Fibroblast of the conjunctiva (primary cell): ENCODE data around the gene BLOC1S3.
A peak's percentile ranks its signal among the peaks of the same experiment; 100 is the strongest.

Source experiments
- DNase-seq: peaks from one replicate; pipeline ENCODE4 v3.0.0-alpha.2; 2010; ENCODE audit warnings: low read depth

The BLOC1S3 gene, protein sequence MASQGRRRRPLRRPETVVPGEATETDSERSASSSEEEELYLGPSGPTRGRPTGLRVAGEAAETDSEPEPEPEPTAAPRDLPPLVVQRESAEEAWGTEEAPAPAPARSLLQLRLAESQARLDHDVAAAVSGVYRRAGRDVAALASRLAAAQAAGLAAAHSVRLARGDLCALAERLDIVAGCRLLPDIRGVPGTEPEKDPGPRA

DNA sequence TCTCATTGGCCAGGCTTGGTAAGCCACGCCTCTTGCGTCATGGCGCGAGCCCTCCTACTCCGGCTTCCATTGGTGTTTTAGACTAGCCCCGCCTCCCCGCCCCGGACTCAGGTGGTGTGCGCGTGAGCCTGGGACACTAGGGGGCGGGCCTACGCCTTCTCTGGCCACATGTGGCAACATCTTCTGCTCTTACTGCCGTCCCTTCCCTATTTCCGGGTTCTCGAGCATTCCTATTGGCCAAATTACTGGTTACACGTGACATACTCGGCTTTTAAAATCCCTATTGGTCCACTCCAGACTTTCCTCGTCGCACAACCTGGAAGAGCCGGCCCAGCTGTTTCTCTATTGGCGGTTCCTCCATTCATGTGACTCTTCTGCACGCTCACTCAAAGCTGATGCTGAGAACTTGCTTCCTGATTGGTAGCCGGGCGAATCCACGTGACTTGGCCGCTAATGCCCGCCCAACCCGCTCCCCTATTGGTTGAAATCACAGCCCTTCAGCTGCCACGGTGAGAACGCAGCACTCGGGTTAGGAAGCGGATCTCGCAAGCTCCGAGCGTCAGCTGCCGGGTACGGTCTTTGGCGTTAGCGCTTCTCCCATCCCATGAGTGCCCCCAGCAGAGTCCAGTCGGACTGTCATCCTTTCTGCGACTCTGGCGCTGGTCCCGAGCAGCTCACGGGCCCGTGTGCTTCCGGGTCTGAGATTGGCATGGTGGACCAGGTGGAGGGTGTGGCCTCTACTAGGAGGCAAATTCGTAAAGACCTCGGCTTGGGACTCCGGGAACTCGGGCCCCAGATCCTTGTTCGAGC lies at the start of gene BLOC1S3:
Gene BLOC1S3, plus strand, starts transcription at position 523 of the 810 bp plus-strand sequence. CDS start 513 bp downstream, outside the sequence.
- DNase-seq = peak; percentile 100

DNA sequence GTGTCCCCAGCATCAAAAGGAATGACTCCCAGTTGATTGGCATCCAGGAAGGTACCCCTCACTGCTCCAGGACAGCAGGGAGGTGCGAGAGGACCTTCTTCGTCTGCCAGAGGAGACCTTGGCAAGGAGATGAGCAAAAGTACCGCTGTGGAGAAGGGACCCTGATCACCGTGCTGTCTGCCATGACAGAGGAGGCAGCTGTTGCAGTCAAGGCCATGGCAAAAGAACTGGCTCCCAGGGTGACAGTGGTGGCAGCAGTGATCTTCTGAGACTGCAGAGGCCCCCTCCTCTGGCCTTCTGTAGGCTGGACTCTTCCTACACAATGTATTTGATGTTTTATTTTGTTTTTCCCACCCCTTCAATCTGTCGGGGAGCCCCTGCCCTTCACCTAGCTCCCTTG lies 49.8 kb upstream of the BLOC1S3 start:
- no peak for DNase-seq

DNA sequence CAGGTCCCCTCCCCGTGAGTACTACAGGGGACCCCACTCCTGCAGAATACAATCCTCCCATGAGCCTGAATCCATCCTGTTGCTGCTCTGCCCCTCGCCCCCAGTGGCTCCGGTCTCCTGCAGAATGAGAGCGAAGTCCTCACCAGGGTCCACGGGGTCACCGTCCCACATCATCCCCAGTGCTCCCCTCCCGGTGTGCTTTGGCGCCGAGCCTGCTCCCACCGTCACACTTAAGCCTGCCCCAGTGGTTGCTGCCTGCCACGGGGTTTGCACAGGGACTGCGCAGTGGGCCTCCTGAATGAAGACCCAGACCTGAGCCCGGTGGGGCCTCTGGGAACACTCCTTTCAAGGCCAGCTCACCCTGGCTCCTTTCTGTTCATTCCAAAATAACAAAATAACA lies 48.3 kb upstream of the BLOC1S3 start:
- DNase-seq = no peak

DNA sequence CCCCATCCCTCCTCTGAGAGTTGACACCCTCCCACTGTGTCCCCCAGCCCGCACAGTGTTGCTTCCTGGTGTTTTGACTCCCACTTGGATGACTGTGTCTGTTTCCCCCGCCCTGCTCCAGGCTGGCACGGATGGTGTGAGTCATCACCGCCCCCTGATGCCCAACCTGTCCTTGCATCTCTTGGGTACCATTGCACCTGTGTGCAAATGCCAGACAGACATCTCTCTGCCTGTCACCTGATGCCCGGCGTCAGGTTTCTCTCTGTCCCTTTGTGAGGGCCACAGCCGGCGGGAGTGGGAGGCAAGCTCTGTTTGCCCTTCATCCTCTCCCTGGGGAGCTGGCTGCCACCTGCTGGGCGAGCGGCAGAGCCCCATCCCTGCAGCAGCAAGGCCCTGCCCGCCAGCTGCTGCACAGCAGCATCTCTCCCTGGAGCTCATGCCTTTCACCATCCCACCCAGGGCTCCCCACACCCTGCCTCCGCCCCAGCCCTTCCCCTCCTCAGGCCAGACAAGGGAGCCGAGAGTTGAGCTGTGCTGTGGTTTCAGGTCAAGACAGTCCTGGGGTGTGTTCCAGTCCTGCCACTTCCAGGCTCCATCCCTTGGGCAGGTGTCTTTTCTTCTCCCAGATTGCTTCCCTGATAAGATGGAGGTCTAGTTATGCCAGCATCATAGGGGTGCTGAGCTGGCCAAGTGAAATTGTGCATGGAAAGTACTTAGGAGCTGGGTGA lies 47.5 kb upstream of the BLOC1S3 start:
- DNase-seq = no peak

DNA sequence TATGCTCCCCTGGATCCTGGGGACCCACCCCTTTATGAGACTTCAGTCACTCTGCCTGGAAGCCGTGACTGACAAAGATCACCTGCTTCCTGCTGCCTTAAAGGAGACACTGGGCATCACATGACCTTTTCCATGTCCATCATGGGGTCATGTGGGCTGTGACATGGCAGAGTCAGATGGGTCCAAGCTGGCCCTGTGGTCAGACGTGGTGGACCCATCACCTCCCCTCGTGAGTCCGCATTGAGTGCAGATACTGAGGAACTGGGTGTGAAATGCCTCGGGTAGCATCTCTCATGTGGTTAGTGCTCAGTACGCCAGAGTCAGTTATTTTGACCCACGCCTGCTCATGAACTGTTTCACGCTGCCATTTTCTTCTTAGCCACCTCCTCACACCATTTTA lies 44.9 kb upstream of the BLOC1S3 start:
- no peak for DNase-seq

DNA sequence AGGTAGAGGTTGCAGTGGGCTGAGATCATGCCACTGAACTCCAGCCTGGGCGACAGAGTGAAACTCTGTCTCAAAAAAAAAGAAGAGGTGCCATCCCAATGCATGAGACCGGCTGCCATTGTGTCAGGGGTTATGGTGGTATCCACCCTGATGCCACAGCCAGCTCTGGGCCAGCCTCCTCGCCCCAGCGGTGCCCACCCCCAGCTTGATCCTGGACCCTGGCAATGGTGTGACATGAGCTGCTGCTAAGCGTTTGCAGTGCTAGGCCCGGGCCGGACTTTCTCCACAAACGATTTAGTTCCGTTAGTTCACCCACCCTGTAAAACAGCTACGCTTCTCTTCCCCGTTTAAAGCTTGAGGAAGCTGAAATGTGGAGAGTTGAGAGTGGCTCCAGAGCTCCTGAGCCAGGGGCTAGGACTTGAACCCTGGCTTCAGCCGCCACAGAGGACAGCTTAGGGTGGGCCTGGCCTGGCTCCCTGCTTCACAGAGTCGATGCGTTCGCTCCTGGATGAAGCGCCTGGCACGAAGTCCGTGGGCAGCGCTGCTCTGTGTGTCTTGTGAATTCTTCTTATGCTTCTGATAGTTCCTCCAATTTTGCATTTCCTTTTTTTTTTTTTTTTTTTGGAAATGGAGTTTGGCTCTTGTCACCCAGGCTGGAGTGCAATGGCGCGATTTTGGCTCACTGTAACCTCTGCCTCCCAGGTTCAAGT lies 43.3 kb upstream of the BLOC1S3 start:
- DNase-seq = no peak

DNA sequence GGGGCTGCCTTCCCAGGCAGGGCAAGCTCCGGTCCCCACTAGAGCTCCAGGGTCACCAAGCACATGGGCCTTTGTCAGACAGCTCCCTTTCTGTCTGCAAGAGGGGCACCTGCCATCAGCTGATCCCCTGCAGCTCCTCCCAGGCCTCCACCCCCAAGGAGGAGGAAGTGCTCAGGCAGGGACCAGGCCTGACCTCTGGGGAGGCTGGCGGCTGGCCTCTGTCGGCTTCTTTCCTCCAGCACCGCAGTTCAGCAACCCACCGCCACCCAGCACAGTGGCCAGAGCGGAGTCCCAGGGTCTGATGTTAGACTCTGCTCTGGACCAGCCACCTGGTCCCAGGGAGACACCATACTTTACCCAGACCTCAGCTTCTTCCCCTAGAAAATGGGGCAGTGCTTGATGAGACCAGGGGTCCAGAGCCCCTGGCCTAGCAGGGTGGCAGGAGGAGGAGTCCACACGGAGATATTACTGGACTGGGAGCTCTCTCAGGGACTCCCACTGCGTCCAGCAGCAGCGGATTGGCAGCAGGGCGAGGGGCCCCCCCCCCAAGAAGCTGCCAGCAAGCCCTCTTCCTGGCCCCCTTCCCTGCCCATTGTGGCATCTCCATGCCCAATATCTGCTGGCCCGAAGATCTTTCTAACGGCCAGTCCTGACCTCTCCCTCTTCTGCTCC lies 41.9 kb upstream of the BLOC1S3 start:
- DNase-seq = no peak

DNA sequence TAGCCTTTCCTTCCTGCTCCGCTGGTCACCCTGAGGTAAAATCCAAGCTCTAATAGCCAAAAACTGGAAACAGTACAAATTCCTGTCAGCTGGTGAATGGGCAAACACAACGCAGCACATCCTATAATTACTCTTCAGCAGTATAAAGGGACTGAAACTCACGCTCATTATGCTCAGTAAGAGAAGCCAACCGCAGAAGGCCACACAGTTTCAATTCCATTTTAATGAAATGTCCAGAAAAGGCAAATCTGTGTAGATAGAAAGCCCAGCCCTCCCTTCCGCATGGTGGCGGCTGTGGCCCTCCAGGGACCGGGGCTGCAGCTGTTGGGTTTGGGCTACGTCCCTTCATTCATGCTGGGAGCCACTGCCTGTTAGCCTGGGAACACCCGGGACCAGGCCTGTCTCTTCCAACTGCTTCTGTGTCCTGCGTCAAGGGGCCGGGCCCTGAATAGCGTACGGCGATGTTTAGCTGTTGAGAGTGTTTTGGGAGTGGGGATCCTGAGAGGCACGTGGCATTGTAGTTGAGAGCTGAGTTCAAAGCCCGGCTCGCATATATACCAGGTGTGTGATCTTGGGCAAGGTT lies 41.3 kb upstream of the BLOC1S3 start:
- no peak for DNase-seq

DNA sequence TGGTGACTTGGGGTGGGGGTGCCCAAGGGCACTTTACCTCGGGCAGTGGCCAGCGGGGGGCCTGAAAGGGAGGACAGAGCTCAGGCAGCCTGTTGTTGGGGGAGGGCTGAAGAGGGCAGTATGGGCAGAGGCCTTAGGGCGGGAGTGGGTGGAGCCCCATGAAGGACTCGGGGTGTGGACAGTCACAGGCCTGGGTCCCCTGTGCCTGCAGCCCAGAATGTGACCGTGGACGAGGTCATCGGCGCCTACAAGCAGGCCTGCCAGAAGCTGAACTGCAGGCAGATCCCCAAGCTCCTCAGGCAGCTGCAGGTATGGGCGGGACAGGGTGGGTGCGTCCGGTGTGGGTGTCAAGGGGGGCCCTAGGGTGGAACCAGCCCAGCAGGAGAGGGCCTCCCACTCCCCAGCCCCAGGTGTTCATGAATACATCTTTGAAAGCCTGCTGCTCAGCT lies 40.3 kb upstream of the BLOC1S3 start:
- no peak for DNase-seq

DNA sequence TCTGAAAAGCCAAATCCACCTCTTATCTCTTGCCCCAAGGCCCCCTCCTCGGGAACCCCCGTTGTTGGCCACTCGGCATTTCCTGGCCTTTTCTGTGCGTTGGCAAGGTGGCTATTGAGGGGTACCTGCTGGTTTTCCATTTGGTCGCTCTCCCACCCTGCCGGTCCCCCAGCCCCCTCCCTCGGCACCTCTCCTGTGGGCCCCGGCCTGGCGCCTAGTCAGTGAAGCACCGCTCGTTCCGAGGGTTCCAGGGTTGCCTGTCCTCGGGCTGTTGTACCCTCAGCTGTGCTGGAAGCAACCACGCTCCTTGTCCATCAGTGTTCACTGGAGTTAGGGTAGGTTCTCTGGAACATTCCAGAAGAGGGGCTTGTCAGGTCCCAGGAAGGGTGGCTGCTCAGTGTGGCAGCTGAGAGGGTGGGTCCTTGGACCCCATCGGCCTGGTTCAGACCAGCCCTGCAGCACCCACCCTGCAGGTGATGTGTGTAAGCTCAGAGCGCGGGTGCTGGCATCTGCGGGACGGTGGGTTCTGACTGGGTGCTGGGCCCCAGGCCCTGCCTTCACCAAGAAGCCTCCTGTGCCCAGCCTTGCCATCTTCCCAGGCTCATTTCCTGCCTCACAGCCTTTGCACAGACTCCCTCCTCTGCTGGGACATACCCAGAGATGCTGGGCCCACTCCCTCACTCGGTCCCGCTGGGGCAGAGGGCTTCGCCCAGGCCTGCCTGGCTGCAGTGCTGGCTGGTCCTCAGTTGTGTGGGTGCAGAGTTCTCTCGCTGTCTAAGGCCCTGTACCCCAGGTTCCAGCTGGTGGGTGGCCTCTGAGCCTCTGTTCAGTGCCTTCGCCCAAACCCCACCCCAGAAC lies 39.1 kb upstream of the BLOC1S3 start:
- DNase-seq = no peak

DNA sequence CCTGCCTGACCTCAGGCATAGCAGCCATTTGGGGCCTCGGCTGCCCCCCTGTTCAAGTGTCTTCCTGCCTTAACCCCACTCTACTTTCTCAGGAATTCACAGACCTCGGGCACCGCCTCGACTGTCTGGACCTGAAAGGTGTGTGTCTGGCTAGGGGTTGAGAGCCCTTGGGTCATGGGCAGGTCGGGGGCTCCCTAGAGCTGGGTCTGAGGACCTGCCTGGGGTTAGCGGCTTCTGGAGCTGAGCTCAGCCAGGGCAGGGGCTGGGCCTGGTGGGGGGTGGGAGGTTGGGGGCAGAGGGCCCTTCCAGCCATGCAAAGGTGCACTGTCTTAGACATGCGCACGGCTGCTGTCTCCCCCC lies 38.5 kb upstream of the BLOC1S3 start:
- DNase-seq = no peak

DNA sequence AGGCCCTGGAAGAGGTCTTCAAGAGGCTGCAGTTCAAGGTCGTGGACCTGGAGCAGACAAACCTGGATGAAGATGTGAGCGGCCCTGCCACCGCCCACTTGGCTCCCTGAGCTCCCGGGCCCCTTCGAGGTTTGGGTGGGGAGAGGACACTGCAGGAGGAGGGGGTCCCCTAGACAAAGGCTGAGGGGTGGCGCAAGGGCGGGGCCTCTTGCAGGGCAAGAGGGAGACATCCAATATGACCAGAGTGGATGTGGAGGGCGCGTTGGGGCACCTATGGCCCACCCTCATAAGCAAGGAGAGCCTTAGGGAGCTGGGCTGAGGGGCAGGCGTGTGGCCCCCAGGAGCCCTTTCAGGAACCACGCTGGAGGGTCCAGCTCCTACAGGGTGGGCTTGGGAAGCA lies 38.1 kb upstream of the BLOC1S3 start:
- DNase-seq = no peak

DNA sequence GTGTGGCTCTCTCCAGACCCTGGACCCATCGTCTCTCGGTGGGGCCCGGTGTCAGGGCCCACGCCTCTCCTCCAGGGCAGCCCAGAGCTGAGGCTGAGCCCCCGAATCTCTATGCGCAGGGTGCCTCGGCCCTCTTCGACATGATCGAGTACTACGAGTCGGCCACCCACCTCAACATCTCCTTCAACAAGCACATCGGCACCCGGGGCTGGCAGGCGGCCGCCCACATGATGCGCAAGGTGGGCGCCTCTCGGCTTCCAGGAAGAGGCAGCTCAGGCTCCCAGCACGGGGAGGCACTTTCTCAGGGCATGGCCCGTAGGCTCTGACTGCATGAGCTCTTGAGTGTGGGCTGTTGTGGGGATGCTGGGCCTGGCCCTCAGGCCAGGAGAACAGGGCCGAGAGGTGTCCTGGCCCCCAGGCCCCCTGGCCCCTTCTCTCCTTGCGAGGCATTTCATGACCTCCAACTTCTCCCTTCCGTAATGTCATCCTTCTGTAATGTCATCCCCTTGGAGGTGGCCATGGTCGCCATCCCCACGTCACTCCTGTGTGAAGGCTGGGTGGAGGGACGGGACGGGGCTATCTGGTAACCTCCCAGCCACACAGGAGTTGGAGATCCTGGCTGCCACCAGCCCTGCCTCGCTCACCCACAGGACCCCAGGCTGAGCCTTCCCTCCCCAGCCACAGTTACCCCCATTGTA lies 37.2 kb upstream of the BLOC1S3 start:
- DNase-seq = no peak

DNA sequence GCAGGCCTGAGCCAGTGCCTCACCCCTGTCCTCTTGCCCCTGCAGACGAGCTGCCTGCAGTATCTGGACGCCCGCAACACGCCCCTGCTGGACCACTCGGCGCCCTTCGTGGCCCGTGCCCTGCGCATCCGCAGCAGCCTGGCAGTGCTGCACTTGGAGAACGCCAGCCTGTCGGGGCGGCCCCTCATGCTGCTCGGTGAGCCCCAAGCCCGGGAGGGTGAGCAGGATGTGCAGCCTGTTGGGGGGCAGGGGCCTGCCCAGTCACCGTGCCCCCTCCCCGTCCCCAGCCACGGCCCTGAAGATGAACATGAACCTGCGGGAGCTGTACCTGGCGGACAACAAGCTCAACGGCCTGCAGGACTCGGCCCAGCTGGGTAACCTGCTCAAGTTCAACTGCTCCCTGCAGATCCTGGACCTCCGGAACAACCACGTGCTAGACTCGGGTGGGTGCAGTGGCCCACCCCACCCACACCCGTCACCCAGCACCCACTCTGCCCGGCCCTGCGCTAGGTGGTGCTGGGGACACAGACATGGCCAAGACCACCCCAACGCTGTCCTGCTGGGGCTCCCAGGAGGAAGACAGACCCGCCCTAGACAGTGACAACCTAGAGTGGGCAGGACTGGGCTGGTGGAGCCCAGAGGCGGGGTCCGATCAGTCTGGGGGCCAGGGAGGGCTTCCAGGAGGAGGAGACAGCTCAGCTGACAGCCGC lies 36.4 kb upstream of the BLOC1S3 start:
- DNase-seq = no peak

DNA sequence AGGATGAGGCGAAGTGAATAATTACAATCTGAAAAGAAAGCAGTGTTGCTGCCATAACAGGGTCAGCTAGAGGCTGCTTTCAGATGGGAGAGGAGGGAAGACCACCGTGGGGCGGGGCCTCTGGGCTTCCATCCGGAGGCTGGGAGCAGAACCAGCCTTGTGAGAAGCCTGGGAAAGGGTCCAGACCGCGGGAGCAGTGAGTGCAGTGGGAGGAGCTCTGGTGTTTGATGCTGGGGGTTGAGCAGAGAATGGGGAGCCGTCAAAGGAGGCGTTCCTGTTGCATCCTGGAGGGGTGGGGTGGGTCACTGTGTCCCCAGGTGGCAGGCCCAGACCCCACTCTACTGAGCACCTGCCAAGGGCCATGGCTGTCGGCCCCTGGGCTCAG lies 35.9 kb upstream of the BLOC1S3 start:
- no peak for DNase-seq

DNA sequence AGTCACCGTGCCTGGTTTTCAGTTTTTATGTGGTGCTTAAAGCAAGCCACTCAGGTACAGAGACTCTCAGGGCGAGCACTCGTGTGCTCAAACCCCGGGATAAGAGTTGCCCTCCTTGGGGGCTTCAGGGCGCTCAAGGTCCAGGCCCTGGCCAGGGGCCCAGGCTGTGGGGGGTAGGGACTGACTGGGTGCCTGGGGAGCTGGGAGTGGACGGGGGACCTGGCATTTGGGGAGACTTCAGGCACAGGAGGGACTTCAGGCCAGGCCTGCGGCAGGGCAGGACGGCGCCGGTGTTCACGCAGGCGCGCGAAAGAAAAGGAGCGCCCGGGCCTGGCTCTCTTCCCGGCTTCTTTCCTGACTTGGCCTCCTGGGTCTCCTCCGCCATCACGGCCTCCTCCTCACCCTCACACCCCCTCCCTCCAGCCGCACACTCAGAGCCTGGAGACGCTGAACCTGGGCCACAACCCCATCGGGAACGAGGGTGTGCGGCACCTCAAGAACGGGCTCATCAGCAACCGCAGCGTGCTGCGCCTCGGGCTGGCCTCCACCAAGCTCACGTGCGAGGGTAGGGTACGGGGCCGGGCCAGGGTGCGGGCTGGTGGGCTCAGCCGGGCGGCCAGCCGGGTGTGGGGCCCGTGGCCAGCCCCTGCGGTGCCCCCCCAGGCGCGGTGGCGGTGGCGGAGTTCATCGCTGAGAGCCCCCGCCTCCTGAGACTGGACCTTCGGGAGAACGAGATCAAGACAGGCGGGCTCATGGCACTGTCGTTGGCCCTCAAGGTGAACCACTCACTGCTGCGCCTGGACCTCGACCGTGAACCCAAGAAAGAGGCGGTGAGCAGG lies 33.9 kb upstream of the BLOC1S3 start:
- no peak for DNase-seq

DNA sequence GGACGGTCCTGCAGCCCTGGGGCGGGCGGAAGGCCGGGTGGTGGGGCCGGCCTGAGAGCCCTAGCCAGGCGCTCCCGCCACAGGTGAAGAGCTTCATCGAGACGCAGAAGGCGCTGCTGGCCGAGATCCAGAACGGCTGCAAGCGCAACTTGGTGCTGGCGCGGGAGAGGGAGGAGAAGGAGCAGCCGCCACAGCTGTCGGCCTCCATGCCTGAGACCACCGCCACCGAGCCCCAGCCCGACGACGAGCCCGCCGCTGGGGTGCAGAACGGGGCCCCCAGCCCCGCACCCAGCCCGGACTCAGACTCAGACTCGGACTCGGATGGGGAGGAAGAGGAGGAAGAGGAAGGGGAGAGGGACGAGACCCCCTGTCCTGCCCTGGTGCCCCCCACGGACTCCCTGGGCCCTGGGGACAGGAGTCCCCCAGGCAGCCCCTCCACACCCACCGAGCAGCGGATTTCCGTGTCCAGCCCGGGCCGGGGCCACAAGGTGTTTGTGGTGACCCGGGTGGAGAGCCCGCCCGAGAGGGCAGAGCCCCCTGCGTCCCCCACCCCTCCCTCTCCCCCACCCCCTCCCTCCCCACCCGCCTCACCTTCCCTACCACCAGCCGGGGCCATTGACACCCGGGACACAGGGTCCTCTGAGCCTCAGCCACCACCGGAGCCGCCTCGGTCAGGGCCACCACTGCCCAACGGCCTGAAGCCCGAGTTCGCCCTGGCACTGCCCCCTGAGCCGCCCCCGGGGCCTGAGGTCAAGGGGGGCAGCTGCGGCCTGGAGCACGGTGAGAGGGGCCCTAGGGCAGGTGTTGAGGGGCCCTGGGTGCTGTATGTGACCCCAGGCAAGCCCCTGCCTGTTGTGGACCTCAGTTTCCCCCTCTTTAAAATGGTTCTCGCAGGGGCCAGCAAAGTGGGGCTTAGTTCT lies 33.1 kb upstream of the BLOC1S3 start:
- DNase-seq = no peak
